HepG2 (cell line): ENCODE results near the gene HEATR1. TPM values are rescaled to one million over a fixed set of nuclear protein-coding genes. Genes with fewer than 3 reads are reported as not detected.

Experiments
- BCLAF1 ChIP-seq: fragments of 450-650 bp; IDR thresholded peaks from 2 replicates; pipeline ENCODE4 v1.6.1; 2017; ENCODE audit warnings: mild to moderate bottlenecking
- ERF ChIP-seq: IDR thresholded peaks from 2 replicates; pipeline ENCODE4 v1.6.1; 2018; ENCODE audit warnings: missing biosample characterization, missing genetic modification reagents
- FOXK1 ChIP-seq: sonication (generic); formaldehyde crosslinking; IDR thresholded peaks from 2 replicates; pipeline ENCODE4 v1.4.0; 2020; ENCODE audit warnings: low read depth, missing genetic modification reagents, borderline replicate concordance
- FUBP1 ChIP-seq: sonication (generic); formaldehyde crosslinking; IDR thresholded peaks from 2 replicates; pipeline ENCODE4 v1.5.1; 2020; ENCODE audit warnings: missing genetic modification reagents, mild to moderate bottlenecking, borderline replicate concordance
- GZF1 ChIP-seq: sonication (generic); formaldehyde crosslinking; IDR thresholded peaks from 2 replicates; pipeline ENCODE4 v1.5.1; 2020; ENCODE audit warnings: mild to moderate bottlenecking, missing genetic modification reagents
- KIAA2018 ChIP-seq: sonication (generic); formaldehyde crosslinking; IDR thresholded peaks from 2 replicates; pipeline ENCODE4 v1.5.0; 2020; ENCODE audit warnings: mild to moderate bottlenecking, missing genetic modification reagents, borderline replicate concordance
- KMT2A ChIP-seq: sonication (generic); formaldehyde crosslinking; IDR thresholded peaks from 2 replicates; pipeline ENCODE4 v1.4.0; 2020; ENCODE audit warnings: missing genetic modification reagents
- PCBP1 ChIP-seq: fragments of 200-400 bp; formaldehyde crosslinking; IDR thresholded peaks from 2 replicates; pipeline ENCODE4 v1.6.1; 2017; ENCODE audit warnings: mild to moderate bottlenecking, low read depth, low read length, borderline replicate concordance
- RFX5 ChIP-seq: IDR thresholded peaks from 2 replicates; pipeline ENCODE4 v1.6.1; 2011; ENCODE audit warnings: low read depth, low read length, improper control_type of control experiment
- SP140L ChIP-seq: sonication (generic); formaldehyde crosslinking; IDR thresholded peaks from 2 replicates; pipeline ENCODE4 v1.4.0; 2020; ENCODE audit warnings: missing genetic modification reagents, borderline replicate concordance
- SP4 ChIP-seq: sonication (generic); formaldehyde crosslinking; IDR thresholded peaks from 2 replicates; pipeline ENCODE4 v1.8.1; 2023; ENCODE audit warnings: mild to moderate bottlenecking, missing genetic modification reagents
- XBP1 ChIP-seq: sonication (generic); formaldehyde crosslinking; IDR thresholded peaks from 2 replicates; pipeline ENCODE4 v1.5.0; 2020; ENCODE audit warnings: missing genetic modification reagents
- ZFAT ChIP-seq: sonication (generic); formaldehyde crosslinking; conservative IDR thresholded peaks from 2 replicates; pipeline ENCODE4 v1.8.1; 2023; ENCODE audit warnings: missing genetic modification reagents, inconsistent platforms
- ZMYM3 ChIP-seq: sonication (generic); formaldehyde crosslinking; IDR thresholded peaks from 2 replicates; pipeline ENCODE4 v1.5.1; 2020; ENCODE audit warnings: mild to moderate bottlenecking, missing genetic modification reagents
- ZNF672 ChIP-seq: sonication (generic); formaldehyde crosslinking; IDR thresholded peaks from 2 replicates; pipeline ENCODE4 v1.8.1; 2022; ENCODE audit warnings: missing genetic modification reagents
- ZNF678 ChIP-seq: sonication (generic); formaldehyde crosslinking; IDR thresholded peaks from 2 replicates; pipeline ENCODE4 v1.4.0; 2020; ENCODE audit warnings: mild to moderate bottlenecking, missing genetic modification reagents
- polyA plus RNA-seq, 8 experiments: library from polyadenylated mRNA; depleted of rRNA in 3 of 8; stranded (reverse) in 7 of 8; unstranded in 1 of 8; fragments of >200 nt; fragmentation: Illumina TruSeq in 4 of 8; extraction: Trizol in 4 of 8; gene quantifications; 2 replicates each; pipeline versions ENCODE4 v1.2.1 to v1.2.3, GENCODE V29; 2011 to 2016; ENCODE audit warnings: low read depth in 4 of 8, missing spikeins in 1 of 8, mixed read lengths in 1 of 8; ENCODE audit not compliant: insufficient read depth in 1 of 8
- total RNA-seq, 5 experiments: library from RNA; depleted of rRNA; stranded (reverse); fragments of >200 nt; fragmentation: Illumina TruSeq; extraction: Trizol; gene quantifications; 2 replicates each; pipeline ENCODE4 v1.2.3, GENCODE V29; 2016; ENCODE audit warnings: low read depth in 1 of 5

Gene HEATR1
- total and polyA plus RNA-seq, 2 of the 13 experiments (the other 11 are each of a cell fraction or from before 2014, with no cell fraction given) = 10.2 to 45.8 TPM

- TF ChIP-seq SP140L (CRISPR knock-in tag) = 0 out of 2 replicates have a peak, but pooled peaks have one; percentile 38
- TF ChIP-seq ZNF678 (CRISPR knock-in tag) = 0 out of 2 replicates have a peak, but pooled peaks have one; percentile 33
- no peak for TF ChIP-seq BCLAF1
- TF ChIP-seq ZNF672 (CRISPR knock-in tag) = no peak
- TF ChIP-seq GZF1 (CRISPR knock-in tag) = no peak
- no peak for TF ChIP-seq ZFAT
- peak; percentile 85 for TF ChIP-seq FOXK1 (CRISPR knock-in tag)
- TF ChIP-seq PCBP1 = 0 out of 2 replicates have a peak, but pooled peaks have one; percentile 29
- TF ChIP-seq SP4 = peak; percentile 94
- TF ChIP-seq KMT2A (CRISPR knock-in tag) = peak; percentile 89
- no peak for TF ChIP-seq XBP1 (CRISPR knock-in tag)
- TF ChIP-seq FUBP1 = no peak
- peak; percentile 67 for TF ChIP-seq ZMYM3 (CRISPR knock-in tag)
- no peak for TF ChIP-seq RFX5
- TF ChIP-seq KIAA2018 (CRISPR knock-in tag) = no peak
- TF ChIP-seq ERF (CRISPR knock-in tag) = peak; percentile 93
Measured at GRCh38 chr1:236603991-236604904, at the start of gene HEATR1 (continued).
